NCI-H748 (cell line): ENCODE measurements around the gene ZNF221.
A peak's percentile ranks its signal among the peaks of the same experiment; 100 is the strongest.

Experiments used
- DNase-seq: peaks from one replicate; lab custom pipeline; 2025; ENCODE audit not compliant: unreplicated experiment; lab: John Stamatoyannopoulos, UW

The ZNF221 gene

GRCh38 chr19:43956827-43957226 lies 5.8 kb downstream of the ZNF221 start:
- DNase-seq: no peak

GRCh38 chr19:43957891-43958290 lies 6.9 kb downstream of the ZNF221 start:
- no peak for DNase-seq

- DNase-seq: no peak
Observed at GRCh38 chr19:43960411-43960810, 9.4 kb downstream of the ZNF221 start.

- no peak for DNase-seq
Observed at GRCh38 chr19:43966079-43966694, 15.2 kb downstream of the ZNF221 start.

GRCh38 chr19:43976732-43977131 lies 25.7 kb downstream of the ZNF221 start:
- DNase-seq: no peak

- no peak for DNase-seq
Observed at GRCh38 chr19:43983544-43983911, 32.5 kb downstream of the ZNF221 start.

GRCh38 chr19:43983912-43984686 lies 33.1 kb downstream of the ZNF221 start, which contains the start of gene ZNF155:
ZNF155 (plus strand) TSS chr19:43984188; CDS start chr19:43988544, 4,356 bp downstream.
- peak; percentile 100 for DNase-seq

- peak; percentile 42 for DNase-seq
Observed at GRCh38 chr19:43984687-43985000, 33.6 kb downstream of the ZNF221 start.

GRCh38 chr19:43997631-43998290 lies 46.7 kb downstream of the ZNF221 start:
- no peak for DNase-seq

- DNase-seq: no peak
Observed at GRCh38 chr19:44002212-44002565, 51.2 kb downstream of the ZNF221 start.

GRCh38 chr19:44002566-44003460 lies 51.8 kb downstream of the ZNF221 start, which contains the start of gene ZNF230:
ZNF230 (plus strand) TSS chr19:44002957; CDS start chr19:44007079, 4,122 bp downstream.
- peak; percentile 99 for DNase-seq

- peak; percentile 32 for DNase-seq
Observed at GRCh38 chr19:44003461-44004009, 52.5 kb downstream of the ZNF221 start.

- DNase-seq: no peak
Observed at GRCh38 chr19:44005973-44006372, 54.9 kb downstream of the ZNF221 start.

- no peak for DNase-seq
Observed at GRCh38 chr19:44007473-44007872, 56.4 kb downstream of the ZNF221 start.

GRCh38 chr19:44010468-44010867 lies 59.4 kb downstream of the ZNF221 start:
- DNase-seq: no peak
